HepG2 (cell line): ENCODE results near the gene ADSS2. TPM values are rescaled to one million over a fixed set of nuclear protein-coding genes. Genes with fewer than 3 reads are reported as not detected.

ENCODE experiments used
- ATAC-seq: fragments of 200-7000 bp; cut with Tn5 transposase; 3 replicates; pipeline ENCODE4 v1.9.1; 2020; ENCODE audit warnings: mild to moderate bottlenecking, moderate library complexity
- BruUV-seq: library from RNA; stranded (reverse); fragments of 400-500 nt; replicated peaks from 2 replicates; lab custom pipeline; 2021; lab: Mats Ljungman, UMichigan
- CTCF ChIA-PET: fragments of 300-600 bp; formaldehyde crosslinking; extraction: SDS; loops from one replicate; lab custom pipeline; 2021; ENCODE audit warnings: low total read pairs, inconsistent platforms, low intra/inter-chr PET ratio; lab: Yijun Ruan, JAX
- POLR2A ChIA-PET: fragments of 350-600 bp; sonication (Branson Sonifier 250); formaldehyde crosslinking; loops from one replicate; lab custom pipeline; 2020; ENCODE audit warnings: antibody characterized with exemption, inconsistent platforms; lab: Yijun Ruan, JAX
- DNase-seq: peaks from one replicate; pipeline ENCODE4 v3.0.0-alpha.2; 2015; ENCODE audit warnings: low spot score
- FAIRE-seq: peaks from 3 replicates; lab custom pipeline; 2011; peaks lifted over from hg19 to GRCh38; lab: Jason Lieb, UNC
- H2AFZ ChIP-seq: one replicate; pipeline ENCODE4 v1.6.1; 2011; ENCODE audit warnings: low read length, inconsistent platforms
- H3K27ac ChIP-seq: fragments of 300-600 bp; 3 replicates; pipeline ENCODE4 v1.8.0; 2011; ENCODE audit warnings: mixed run types, mild to moderate bottlenecking, mixed read lengths, low read length, inconsistent platforms; ENCODE audit not compliant: insufficient read depth; ENCODE audit errors: extremely low read length
- H3K27me3 ChIP-seq, 2 experiments: fragments of 200-600 bp in 1 of 2; 2 replicates in 1 of 2; 3 replicates in 1 of 2; pipeline versions ENCODE4 v1.6.0 to v1.8.0; 2011; ENCODE audit warnings: low read length in 2 of 2, mild to moderate bottlenecking in 2 of 2, moderate library complexity in 2 of 2, inconsistent platforms in 1 of 2; ENCODE audit not compliant: insufficient read depth in 2 of 2, control insufficient read depth in 1 of 2
- H3K36me3 ChIP-seq, 2 experiments: fragments of 200-600 bp in 1 of 2; replicated peaks in 1 of 2; 2 replicates in 1 of 2; 3 replicates in 1 of 2; pipeline versions ENCODE4 v1.5.1 to v1.8.0; 2011; ENCODE audit warnings: low read length in 2 of 2, inconsistent platforms in 1 of 2; ENCODE audit not compliant: insufficient read depth in 2 of 2, control insufficient read depth in 1 of 2
- H3K4me1 ChIP-seq: 2 replicates; pipeline ENCODE4 v1.5.1; 2012; ENCODE audit warnings: low read length, inconsistent platforms; ENCODE audit not compliant: insufficient read depth
- H3K4me2 ChIP-seq: 2 replicates; pipeline ENCODE4 v1.6.0; 2011; ENCODE audit warnings: low read depth, low read length, inconsistent platforms
- H3K4me3 ChIP-seq, 3 experiments: fragments of 200-600 bp in 1 of 3; sonication (generic), shearing (Covaris generic) in 1 of 3; replicated peaks in 1 of 3; 2 replicates each; pipeline ENCODE4 v1.5.1; 2011 to 2016; ENCODE audit warnings: low read length in 3 of 3, inconsistent platforms in 2 of 3, low read depth in 2 of 3, mild to moderate bottlenecking in 2 of 3, control low read depth in 1 of 3, mixed read lengths in 1 of 3; ENCODE audit not compliant: insufficient read depth in 1 of 3
- H3K79me2 ChIP-seq: one replicate; pipeline ENCODE4 v1.6.1; 2011; ENCODE audit warnings: low read length, inconsistent platforms; ENCODE audit not compliant: insufficient read depth
- H3K9ac ChIP-seq: 2 replicates; pipeline ENCODE4 v1.6.0; 2011; ENCODE audit warnings: mild to moderate bottlenecking, low read depth, low read length, inconsistent platforms; ENCODE audit not compliant: insufficient read depth
- H3K9me3 ChIP-seq: 2 replicates; pipeline ENCODE4 v1.5.1; 2012; ENCODE audit warnings: mild to moderate bottlenecking, low read length
- H4K20me1 ChIP-seq: 2 replicates; pipeline ENCODE4 v1.6.0; 2011; ENCODE audit warnings: inconsistent platforms, mild to moderate bottlenecking, low read length, moderate library complexity; ENCODE audit not compliant: insufficient read depth
- ARID2 ChIP-seq: sonication (generic); formaldehyde crosslinking; IDR thresholded peaks from 2 replicates; pipeline ENCODE4 v1.8.1; 2022; ENCODE audit warnings: mild to moderate bottlenecking, missing genetic modification reagents, borderline replicate concordance
- ATF2 ChIP-seq: sonication (generic); formaldehyde crosslinking; IDR thresholded peaks from 2 replicates; pipeline ENCODE4 v1.4.0; 2020; ENCODE audit warnings: missing genetic modification reagents
- CEBPZ ChIP-seq: IDR thresholded peaks from 2 replicates; pipeline ENCODE4 v1.6.1; 2012; ENCODE audit warnings: low read length, improper control_type of control experiment
- ELF3 ChIP-seq: IDR thresholded peaks from 2 replicates; pipeline ENCODE4 v1.6.1; 2016; ENCODE audit warnings: missing genetic modification reagents, missing compliant biosample characterization
- FOSL1 ChIP-seq: sonication (generic); formaldehyde crosslinking; IDR thresholded peaks from 2 replicates; pipeline ENCODE4 v1.9.0; 2021; ENCODE audit warnings: missing genetic modification reagents, borderline replicate concordance
- HNF4G ChIP-seq, 2 experiments: sonication (generic) in 1 of 2; formaldehyde crosslinking in 1 of 2; IDR thresholded peaks; 2 replicates each; pipeline versions ENCODE4 v1.4.0 to v1.6.1; 2011 to 2020; ENCODE audit warnings: borderline replicate concordance in 2 of 2, low read depth in 2 of 2, mild to moderate bottlenecking in 2 of 2, low read length in 1 of 2, missing genetic modification reagents in 1 of 2, moderate library complexity in 1 of 2
- KLF16 ChIP-seq, 2 experiments: sonication (generic) in 1 of 2; formaldehyde crosslinking in 1 of 2; IDR thresholded peaks; 2 replicates each; pipeline versions ENCODE4 v1.6.1 to v1.8.0; 2016 to 2023; ENCODE audit warnings: missing genetic modification reagents in 2 of 2, missing compliant biosample characterization in 1 of 2
- MAFK ChIP-seq, 2 experiments: IDR thresholded peaks in 1 of 2; conservative IDR thresholded peaks in 1 of 2; 2 replicates each; pipeline ENCODE4 v1.6.1; 2011; ENCODE audit warnings: improper control_type of control experiment in 2 of 2, low read length in 2 of 2
- RBM39 ChIP-seq: fragments of 200-400 bp; formaldehyde crosslinking; IDR thresholded peaks from one replicate; pipeline ENCODE4 v1.6.1; 2018; ENCODE audit warnings: antibody characterized with exemption, mild to moderate bottlenecking, low read depth, low read length; ENCODE audit not compliant: poor library complexity, severe bottlenecking
- SAFB2 ChIP-seq: sonication (generic); formaldehyde crosslinking; IDR thresholded peaks from 2 replicates; pipeline ENCODE4 v1.5.1; 2020; ENCODE audit warnings: missing genetic modification reagents, low read depth, mild to moderate bottlenecking, borderline replicate concordance
- SRSF9 ChIP-seq: fragments of 200-400 bp; formaldehyde crosslinking; IDR thresholded peaks from 2 replicates; pipeline ENCODE4 v1.6.1; 2018; ENCODE audit warnings: borderline replicate concordance, mild to moderate bottlenecking, low read depth, low read length; ENCODE audit not compliant: insufficient read depth, poor library complexity, severe bottlenecking
- THAP7 ChIP-seq: sonication (generic); formaldehyde crosslinking; IDR thresholded peaks from 2 replicates; pipeline ENCODE4 v1.8.1; 2023; ENCODE audit warnings: mild to moderate bottlenecking, missing genetic modification reagents
- ZC3H4 ChIP-seq: sonication (generic); formaldehyde crosslinking; IDR thresholded peaks from 2 replicates; pipeline ENCODE4 v1.4.0; 2020; ENCODE audit warnings: missing genetic modification reagents, borderline replicate concordance
- ZNF432 ChIP-seq: sonication (generic); formaldehyde crosslinking; IDR thresholded peaks from 2 replicates; pipeline ENCODE4 v1.5.0; 2020; ENCODE audit warnings: missing genetic modification reagents, mild to moderate bottlenecking, borderline replicate concordance
- ZNF839 ChIP-seq: sonication (generic); formaldehyde crosslinking; IDR thresholded peaks from 2 replicates; pipeline ENCODE4 v1.4.0; 2020; ENCODE audit warnings: missing genetic modification reagents, mild to moderate bottlenecking, borderline replicate concordance
- in situ Hi-C: cut with HindIII; loops from 2 replicates; pipeline ENCODE4 v1.10.0; 2017; ENCODE audit warnings: low pct_unique_long_range_greater_than_20kb; ENCODE audit not compliant: extremely low pct_ligation_motif_present
- intact Hi-C: fragments of 100-400 bp; cut with micrococcal nuclease; formaldehyde crosslinking; loops from one replicate; pipeline ENCODE4 v1.10.0; 2022; ENCODE audit not compliant: unreplicated experiment
- polyA plus RNA-seq, 8 experiments: library from polyadenylated mRNA; depleted of rRNA in 3 of 8; stranded (reverse) in 7 of 8; unstranded in 1 of 8; fragments of >200 nt; fragmentation: Illumina TruSeq in 4 of 8; extraction: Trizol in 4 of 8; gene quantifications; 2 replicates each; pipeline versions ENCODE4 v1.2.1 to v1.2.3, GENCODE V29; 2011 to 2016; ENCODE audit warnings: low read depth in 4 of 8, missing spikeins in 1 of 8, mixed read lengths in 1 of 8; ENCODE audit not compliant: insufficient read depth in 1 of 8
- total RNA-seq, 5 experiments: library from RNA; depleted of rRNA; stranded (reverse); fragments of >200 nt; fragmentation: Illumina TruSeq; extraction: Trizol; gene quantifications; 2 replicates each; pipeline ENCODE4 v1.2.3, GENCODE V29; 2016; ENCODE audit warnings: low read depth in 1 of 5
- TF ChIP-seq, protein P1 (sequence below): sonication (generic); formaldehyde crosslinking; IDR thresholded peaks from 2 replicates; pipeline ENCODE4 v1.5.0; 2020; ENCODE audit warnings: missing genetic modification reagents
- TF ChIP-seq, protein P2 (sequence below): sonication (generic); formaldehyde crosslinking; IDR thresholded peaks from 2 replicates; pipeline ENCODE4 v1.4.0; 2020; ENCODE audit warnings: mild to moderate bottlenecking, low read depth, missing genetic modification reagents

The ADSS2 gene
- total and polyA plus RNA-seq, 2 of the 13 experiments (the other 11 are each of a cell fraction or from before 2014, with no cell fraction given), result 15.1 to 43.4 TPM

GRCh38 chr1:244403431-244403830, 48.3 kb downstream of the ADSS2 start:
- ATAC-seq, result no peak
- no peak overlapping the region for H3K27ac ChIP-seq
- H2AFZ ChIP-seq, result no peak overlapping the region
- no peak for DNase-seq
- no peak for FAIRE-seq
- POLR2A ChIA-PET, result no interaction called here
- peaks cover 0 to 3% of the 10 kb centered on the region in 2 experiments; a peak in 2 of 5 replicates for H3K36me3 ChIP-seq
- no peaks in the 10 kb centered on the region for H4K20me1 ChIP-seq
- no peak overlapping the region for H3K9ac ChIP-seq
- H3K4me2 ChIP-seq, result no peak overlapping the region
- BruUV-seq, result no TSS peak
- no peaks in the 10 kb centered on the region for H3K27me3 ChIP-seq
- in situ Hi-C loops (no loop called here), intact Hi-C loops (no loop called here)
- H3K79me2 ChIP-seq, result no peaks in the 10 kb centered on the region
- H3K4me1 ChIP-seq, result no peaks in the 10 kb centered on the region
- CTCF ChIA-PET, result no interaction called here
- peaks cover 9% of the 10 kb centered on the region; the same call in 1 of the 2 replicates for H3K9me3 ChIP-seq
- H3K4me3 ChIP-seq, result no peak overlapping the region
- TF ChIP-seq SRSF9, result no peak
- TF ChIP-seq RBM39, result no peak
- TF ChIP-seq ZNF432 (CRISPR knock-in tag), result no peak
- no peak for TF ChIP-seq ARID2 (CRISPR knock-in tag)
- no peak for TF ChIP-seq MAFK (conservative IDR thresholded peaks at IDR 0.05 in 1 of 2, IDR thresholded peaks at IDR 0.05 in 1 of 2; ENCODE audit: low read length in 2 of 2)
- TF ChIP-seq, protein P1, sequence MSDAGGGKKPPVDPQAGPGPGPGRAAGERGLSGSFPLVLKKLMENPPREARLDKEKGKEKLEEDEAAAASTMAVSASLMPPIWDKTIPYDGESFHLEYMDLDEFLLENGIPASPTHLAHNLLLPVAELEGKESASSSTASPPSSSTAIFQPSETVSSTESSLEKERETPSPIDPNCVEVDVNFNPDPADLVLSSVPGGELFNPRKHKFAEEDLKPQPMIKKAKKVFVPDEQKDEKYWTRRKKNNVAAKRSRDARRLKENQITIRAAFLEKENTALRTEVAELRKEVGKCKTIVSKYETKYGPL (CRISPR knock-in tag), result no peak
- TF ChIP-seq HNF4G (IDR thresholded peaks at IDR 0.05; ENCODE audit: borderline replicate concordance, low read depth, low read length), result no peak
- TF ChIP-seq HNF4G (CRISPR knock-in tag; IDR thresholded peaks at IDR 0.05; ENCODE audit: borderline replicate concordance, low read depth), result no peak
- no peak for TF ChIP-seq ZC3H4 (CRISPR knock-in tag)
- no peak for TF ChIP-seq CEBPZ
- TF ChIP-seq KLF16 (CRISPR knock-in tag; IDR thresholded peaks at IDR 0.05), result no peak
- TF ChIP-seq FOSL1 (CRISPR knock-in tag), result no peak
- TF ChIP-seq ATF2 (CRISPR knock-in tag), result no peak
- no peak for TF ChIP-seq ZNF839 (CRISPR knock-in tag)
- TF ChIP-seq SAFB2 (CRISPR knock-in tag), result no peak
- TF ChIP-seq THAP7 (CRISPR knock-in tag), result no peak
- no peak for TF ChIP-seq ELF3 (CRISPR knock-in tag)
- TF ChIP-seq, protein P2, sequence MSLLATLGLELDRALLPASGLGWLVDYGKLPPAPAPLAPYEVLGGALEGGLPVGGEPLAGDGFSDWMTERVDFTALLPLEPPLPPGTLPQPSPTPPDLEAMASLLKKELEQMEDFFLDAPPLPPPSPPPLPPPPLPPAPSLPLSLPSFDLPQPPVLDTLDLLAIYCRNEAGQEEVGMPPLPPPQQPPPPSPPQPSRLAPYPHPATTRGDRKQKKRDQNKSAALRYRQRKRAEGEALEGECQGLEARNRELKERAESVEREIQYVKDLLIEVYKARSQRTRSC (CRISPR knock-in tag), result no peak
